SK-N-SH (cell line): ENCODE data around the gene ADIPOR2.

Source experiments
- CTCF ChIP-seq: fragments of 200-600 bp; sonication (generic); IDR thresholded peaks from 2 replicates; pipeline ENCODE4 v1.6.1; 2017; ENCODE audit warnings: antibody characterized with exemption, mild to moderate bottlenecking, moderate library complexity
- ELF1 ChIP-seq: IDR thresholded peaks from 2 replicates; pipeline ENCODE4 v1.4.0; 2012
- EP300 ChIP-seq, 2 experiments: IDR thresholded peaks; 2 replicates each; pipeline versions ENCODE4 v1.4.0 to v1.6.1; 2012; ENCODE audit warnings: borderline replicate concordance in 1 of 2, low read depth in 1 of 2, low read length in 1 of 2
- EZH2phosphoT487 ChIP-seq: fragments of 200-600 bp; sonication (generic); IDR thresholded peaks from 2 replicates; pipeline ENCODE4 v1.6.1; 2017; ENCODE audit warnings: low read depth, mixed run types, mild to moderate bottlenecking, antibody characterized with exemption, moderate library complexity, borderline replicate concordance
- FOXJ3 ChIP-seq: sonication (generic); formaldehyde crosslinking; IDR thresholded peaks from 2 replicates; pipeline ENCODE4 v1.5.1; 2020; ENCODE audit warnings: mild to moderate bottlenecking, missing genetic modification reagents
- FOXM1 ChIP-seq: IDR thresholded peaks from 2 replicates; pipeline ENCODE4 v1.4.0; 2012; ENCODE audit warnings: low read depth, mild to moderate bottlenecking
- MAX ChIP-seq: IDR thresholded peaks from 2 replicates; pipeline ENCODE4 v1.4.0; 2012; ENCODE audit warnings: low read depth
- MXI1 ChIP-seq: IDR thresholded peaks from 2 replicates; pipeline ENCODE4 v1.6.1; 2012; ENCODE audit warnings: mild to moderate bottlenecking, low read depth, low read length, improper control_type of control experiment
- PBX3 ChIP-seq: IDR thresholded peaks from 2 replicates; pipeline ENCODE4; 2012
- RCOR1 ChIP-seq: fragments of 150-350 bp; IDR thresholded peaks from 2 replicates; pipeline ENCODE4 v1.6.1; 2017; ENCODE audit warnings: antibody characterized with exemption, low read length
- RFX5 ChIP-seq: IDR thresholded peaks from 2 replicates; pipeline ENCODE4 v1.6.1; 2012; ENCODE audit warnings: mild to moderate bottlenecking, improper control_type of control experiment, low read length
- TAF1 ChIP-seq: IDR thresholded peaks from 2 replicates; pipeline ENCODE4 v1.6.1; 2012; ENCODE audit warnings: low read depth, mild to moderate bottlenecking, low read length, moderate library complexity, borderline replicate concordance
- TCF12 ChIP-seq: IDR thresholded peaks from 2 replicates; pipeline ENCODE4 v1.4.0; 2012
- TF ChIP-seq, protein P1 (sequence below): IDR thresholded peaks from 2 replicates; pipeline ENCODE4 v1.6.1; 2012; ENCODE audit warnings: mild to moderate bottlenecking, low read depth, low read length, moderate library complexity

GRCh38 chr12:1834186-1834925 lies 143.5 kb downstream of the ADIPOR2 start:
- TF ChIP-seq EZH2phosphoT487 (no peak), PBX3 (no peak), EP300 (IDR thresholded peaks at IDR 0.05; ENCODE audit: borderline replicate concordance in 1 of 2, low read depth in 1 of 2, low read length in 1 of 2) (no peak), CTCF (no peak), RFX5 (no peak), FOXJ3 (CRISPR knock-in tag) (no peak), MXI1 (no peak), RCOR1 (no peak), MAX (no peak), TCF12 (no peak), TAF1 (no peak), ELF1 (no peak), FOXM1 (no peak)
- TF ChIP-seq, protein P1, sequence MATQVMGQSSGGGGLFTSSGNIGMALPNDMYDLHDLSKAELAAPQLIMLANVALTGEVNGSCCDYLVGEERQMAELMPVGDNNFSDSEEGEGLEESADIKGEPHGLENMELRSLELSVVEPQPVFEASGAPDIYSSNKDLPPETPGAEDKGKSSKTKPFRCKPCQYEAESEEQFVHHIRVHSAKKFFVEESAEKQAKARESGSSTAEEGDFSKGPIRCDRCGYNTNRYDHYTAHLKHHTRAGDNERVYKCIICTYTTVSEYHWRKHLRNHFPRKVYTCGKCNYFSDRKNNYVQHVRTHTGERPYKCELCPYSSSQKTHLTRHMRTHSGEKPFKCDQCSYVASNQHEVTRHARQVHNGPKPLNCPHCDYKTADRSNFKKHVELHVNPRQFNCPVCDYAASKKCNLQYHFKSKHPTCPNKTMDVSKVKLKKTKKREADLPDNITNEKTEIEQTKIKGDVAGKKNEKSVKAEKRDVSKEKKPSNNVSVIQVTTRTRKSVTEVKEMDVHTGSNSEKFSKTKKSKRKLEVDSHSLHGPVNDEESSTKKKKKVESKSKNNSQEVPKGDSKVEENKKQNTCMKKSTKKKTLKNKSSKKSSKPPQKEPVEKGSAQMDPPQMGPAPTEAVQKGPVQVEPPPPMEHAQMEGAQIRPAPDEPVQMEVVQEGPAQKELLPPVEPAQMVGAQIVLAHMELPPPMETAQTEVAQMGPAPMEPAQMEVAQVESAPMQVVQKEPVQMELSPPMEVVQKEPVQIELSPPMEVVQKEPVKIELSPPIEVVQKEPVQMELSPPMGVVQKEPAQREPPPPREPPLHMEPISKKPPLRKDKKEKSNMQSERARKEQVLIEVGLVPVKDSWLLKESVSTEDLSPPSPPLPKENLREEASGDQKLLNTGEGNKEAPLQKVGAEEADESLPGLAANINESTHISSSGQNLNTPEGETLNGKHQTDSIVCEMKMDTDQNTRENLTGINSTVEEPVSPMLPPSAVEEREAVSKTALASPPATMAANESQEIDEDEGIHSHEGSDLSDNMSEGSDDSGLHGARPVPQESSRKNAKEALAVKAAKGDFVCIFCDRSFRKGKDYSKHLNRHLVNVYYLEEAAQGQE, result no peak
